ENCODE measurements around the gene OVAAL. TPM values are rescaled to one million over a fixed set of nuclear protein-coding genes. Genes with fewer than 3 reads are reported as not detected.
"Not testable (repeated sequence)": the region's sequence is repeated elsewhere in the genome, so short reads cannot be mapped to it uniquely, and the experiment has no call there.

Gene OVAAL
- polyA plus RNA-seq, 1 donor from 2014 or later, result not detected

- Mint-ChIP-seq H3K36me3 (no peaks in the 10 kb centered on the region), H3K9me3 (no peaks in the 10 kb centered on the region), H3K27me3 (peaks cover 4% of the 10 kb centered on the region), H3K4me3 (no peak overlapping the region), H3K27ac (no peak overlapping the region), H3K4me1 (peaks cover 0 to 4% (median 1%) of the 10 kb centered on the region in 3 donors)
Observed at GRCh38 chr1:180532854-180533253, 25.9 kb upstream of the OVAAL start.

GRCh38 chr1:180533266-180533987 is 25.3 kb upstream of the OVAAL start:
- Mint-ChIP-seq H3K27me3 (peaks cover 4% of the 10 kb centered on the region), H3K4me3 (no peak overlapping the region), H3K36me3 (no peaks in the 10 kb centered on the region), H3K9me3 (no peaks in the 10 kb centered on the region), H3K27ac (peak overlapping the region in 1 of 3 donors; percentile 8), H3K4me1 (peaks cover 0 to 4% (median 1%) of the 10 kb centered on the region in 3 donors)

GRCh38 chr1:180534214-180534613 is 24.6 kb upstream of the OVAAL start:
- H3K4me1 Mint-ChIP-seq, result peaks cover 0 to 4% (median 1%) of the 10 kb centered on the region in 3 donors
- no peaks in the 10 kb centered on the region for H3K9me3 Mint-ChIP-seq
- no peak overlapping the region for H3K4me3 Mint-ChIP-seq
- H3K27ac Mint-ChIP-seq, result no peak overlapping the region
- no peaks in the 10 kb centered on the region for H3K36me3 Mint-ChIP-seq
- peaks cover 6% of the 10 kb centered on the region for H3K27me3 Mint-ChIP-seq

DNA sequence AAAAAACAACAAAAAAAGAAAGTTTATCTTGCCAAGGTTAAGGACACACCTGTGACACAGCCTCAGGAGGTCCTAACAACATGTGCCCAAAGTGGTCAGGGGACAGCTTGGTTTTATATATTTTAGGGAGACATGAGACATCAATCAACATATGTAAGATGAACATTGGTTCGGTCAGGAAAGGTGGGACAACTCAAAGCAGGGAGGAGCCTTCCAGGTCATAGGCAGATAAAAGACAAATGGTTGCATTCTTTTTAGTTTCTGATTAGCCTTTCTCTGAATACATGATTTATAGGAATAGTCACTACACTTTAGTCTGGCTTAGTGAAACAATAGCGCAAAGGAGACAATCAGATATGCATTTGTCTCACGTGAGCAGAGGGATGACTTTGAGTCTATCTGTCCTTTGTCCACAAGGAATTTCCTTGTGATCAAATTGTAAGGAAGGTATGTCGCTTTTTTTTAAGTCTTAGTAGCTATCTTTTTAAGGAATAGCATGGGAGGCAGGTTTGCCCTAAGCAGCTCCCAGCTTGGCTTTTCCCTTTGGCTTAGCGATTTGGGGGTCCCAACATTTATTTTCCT is 23.3 kb upstream of the OVAAL start:
- H3K9me3 Mint-ChIP-seq, result no peaks in the 10 kb centered on the region
- no peak overlapping the region for H3K27ac Mint-ChIP-seq
- peaks cover 0 to 4% (median 1%) of the 10 kb centered on the region in 3 donors for H3K4me1 Mint-ChIP-seq
- H3K36me3 Mint-ChIP-seq, result no peaks in the 10 kb centered on the region
- peaks cover 6% of the 10 kb centered on the region for H3K27me3 Mint-ChIP-seq
- H3K4me3 Mint-ChIP-seq, result no peak overlapping the region

DNA sequence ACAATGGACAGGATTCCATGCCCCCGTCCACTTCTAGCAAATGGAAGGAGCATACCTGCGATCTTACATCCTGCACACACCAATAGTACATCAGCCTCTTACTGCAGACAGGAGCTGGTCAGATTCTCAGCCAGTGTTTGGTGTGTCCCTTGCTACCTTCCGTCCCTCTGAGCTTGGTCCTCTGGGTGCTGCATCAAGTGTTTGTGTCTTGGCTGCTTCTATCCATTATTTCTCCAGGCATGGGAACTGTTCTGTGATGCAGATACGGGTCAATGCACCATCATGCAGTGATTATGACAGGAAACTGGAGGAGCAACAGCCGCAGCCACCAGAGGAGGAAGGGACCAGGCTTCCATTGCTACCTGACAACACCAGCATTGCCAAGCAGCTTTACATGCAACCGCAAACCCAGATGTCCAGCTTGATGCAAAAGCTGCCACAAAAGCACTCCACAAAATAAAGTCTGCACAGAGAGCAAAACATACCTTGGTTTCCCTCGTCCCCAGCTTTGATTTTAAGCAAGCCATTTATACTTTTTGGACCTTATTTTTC is 21.9 kb upstream of the OVAAL start:
- H3K36me3 Mint-ChIP-seq, result no peaks in the 10 kb centered on the region
- no peaks in the 10 kb centered on the region for H3K9me3 Mint-ChIP-seq
- H3K27me3 Mint-ChIP-seq, result peaks cover 6% of the 10 kb centered on the region
- H3K4me3 Mint-ChIP-seq, result no peak overlapping the region
- H3K27ac Mint-ChIP-seq, result no peak overlapping the region
- H3K4me1 Mint-ChIP-seq, result peaks cover 0 to 4% (median 1%) of the 10 kb centered on the region in 3 donors

DNA sequence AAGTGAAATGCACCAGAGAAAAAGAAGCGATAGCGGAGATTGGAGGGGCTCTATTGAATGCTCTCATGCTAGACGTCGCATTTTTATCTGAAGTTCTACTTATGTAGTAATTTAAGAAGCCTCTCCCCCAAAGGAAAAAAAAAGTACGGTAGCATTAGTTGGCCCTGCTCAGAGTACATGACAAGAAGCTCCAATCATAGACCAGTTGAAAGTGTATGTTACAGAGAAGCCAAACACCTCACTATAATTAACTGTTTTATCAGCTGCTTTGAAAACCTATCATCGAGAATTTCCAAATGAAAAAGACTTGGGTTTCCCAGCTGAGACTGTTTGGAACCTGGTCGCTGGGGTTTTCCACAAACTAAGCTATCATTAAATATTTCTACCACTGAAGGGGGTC is 19.6 kb upstream of the OVAAL start:
- Mint-ChIP-seq H3K27me3 (peaks cover 6% of the 10 kb centered on the region), H3K27ac (no peak overlapping the region), H3K4me3 (no peak overlapping the region), H3K36me3 (no peaks in the 10 kb centered on the region), H3K4me1 (no peaks in the 10 kb centered on the region), H3K9me3 (no peaks in the 10 kb centered on the region)

DNA sequence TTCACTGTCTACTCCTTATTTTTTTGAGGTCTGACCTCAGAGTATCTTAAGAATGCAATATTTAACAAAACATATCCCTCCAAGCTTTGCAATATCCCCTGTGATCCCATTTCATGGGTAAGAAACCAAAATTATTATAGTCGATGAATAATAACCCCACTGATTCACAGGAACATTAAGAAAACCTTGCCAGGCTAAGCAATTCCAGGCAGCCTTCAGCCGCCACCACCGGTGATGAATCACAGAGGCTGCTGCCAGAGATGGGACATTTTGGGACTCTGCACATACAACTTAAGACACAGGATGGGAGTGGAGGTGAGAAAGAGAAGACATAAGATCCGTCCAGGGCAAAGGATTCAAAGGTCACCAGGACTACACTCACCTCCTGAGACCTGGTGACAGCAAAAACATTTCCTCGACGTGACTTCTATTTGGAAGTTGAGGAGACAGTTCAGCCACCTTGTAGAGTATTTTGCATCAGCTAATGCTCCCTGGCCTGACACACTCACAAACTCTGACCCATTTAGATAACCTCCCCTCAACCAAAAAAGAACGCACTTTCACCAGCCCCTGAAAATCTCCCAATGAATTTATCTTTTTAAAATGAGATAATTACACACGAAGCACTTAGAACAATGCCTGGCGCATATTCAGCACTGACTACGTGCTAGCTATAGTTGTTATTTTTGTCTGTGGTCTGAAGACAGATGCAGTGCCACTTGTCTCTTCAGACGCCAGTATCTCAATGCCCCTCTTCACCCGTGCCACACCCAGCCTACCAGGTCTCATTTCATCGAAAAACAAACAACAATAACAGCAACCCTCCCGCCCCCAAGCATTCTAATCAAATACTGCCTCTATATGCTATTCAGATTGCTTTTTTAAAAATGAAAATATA is 17.8 kb upstream of the OVAAL start:
- no peaks in the 10 kb centered on the region for H3K9me3 Mint-ChIP-seq
- no peaks in the 10 kb centered on the region for H3K36me3 Mint-ChIP-seq
- H3K27me3 Mint-ChIP-seq, result peaks cover 4% of the 10 kb centered on the region
- H3K4me3 Mint-ChIP-seq, result no peak overlapping the region
- H3K4me1 Mint-ChIP-seq, result no peaks in the 10 kb centered on the region
- no peak overlapping the region for H3K27ac Mint-ChIP-seq

- Mint-ChIP-seq H3K9me3 (no peaks in the 10 kb centered on the region), H3K4me3 (no peak overlapping the region), H3K36me3 (no peaks in the 10 kb centered on the region), H3K27ac (no peak overlapping the region), H3K4me1 (no peaks in the 10 kb centered on the region), H3K27me3 (peaks cover 2% of the 10 kb centered on the region)
Observed at GRCh38 chr1:180542113-180542837, 16.5 kb upstream of the OVAAL start.

GRCh38 chr1:180542838-180543145 is 16.0 kb upstream of the OVAAL start:
- no peaks in the 10 kb centered on the region for H3K36me3 Mint-ChIP-seq
- H3K27ac Mint-ChIP-seq, result no peak overlapping the region
- H3K27me3 Mint-ChIP-seq, result peaks cover 2% of the 10 kb centered on the region
- no peaks in the 10 kb centered on the region for H3K9me3 Mint-ChIP-seq
- H3K4me3 Mint-ChIP-seq, result no peak overlapping the region
- H3K4me1 Mint-ChIP-seq, result no peaks in the 10 kb centered on the region

GRCh38 chr1:180544050-180544449 is 14.7 kb upstream of the OVAAL start:
- Mint-ChIP-seq H3K4me1 (no peaks in the 10 kb centered on the region), H3K36me3 (no peaks in the 10 kb centered on the region), H3K4me3 (no peak overlapping the region), H3K27ac (no peak overlapping the region), H3K27me3 (no peaks in the 10 kb centered on the region), H3K9me3 (no peaks in the 10 kb centered on the region)

DNA sequence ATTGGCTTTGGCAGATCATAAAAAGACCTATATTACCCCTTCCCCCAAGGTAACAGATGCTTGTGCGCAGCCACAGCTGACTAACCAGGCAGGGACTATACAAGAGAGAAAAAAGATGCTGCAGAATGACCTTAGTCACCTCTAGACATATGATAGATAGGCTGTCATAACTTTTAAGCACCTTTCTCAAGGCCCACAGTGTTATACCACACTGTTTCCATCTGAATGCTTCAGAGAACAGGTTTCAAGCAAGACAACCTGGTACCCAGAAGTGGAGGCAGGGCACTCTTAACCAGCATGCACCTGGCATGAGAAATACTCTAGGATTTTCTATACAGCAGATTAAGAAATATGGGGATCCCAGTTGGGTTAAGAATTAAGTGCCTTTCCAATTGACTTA is 12.8 kb upstream of the OVAAL start:
- Mint-ChIP-seq H3K27ac (no peak overlapping the region), H3K4me1 (no peaks in the 10 kb centered on the region), H3K4me3 (no peak overlapping the region), H3K36me3 (no peaks in the 10 kb centered on the region), H3K27me3 (no peaks in the 10 kb centered on the region), H3K9me3 (no peaks in the 10 kb centered on the region)

- Mint-ChIP-seq H3K4me3 (no peak overlapping the region), H3K27ac (no peak overlapping the region), H3K4me1 (no peaks in the 10 kb centered on the region), H3K27me3 (peaks cover 2% of the 10 kb centered on the region), H3K36me3 (no peaks in the 10 kb centered on the region), H3K9me3 (no peaks in the 10 kb centered on the region)
Observed at GRCh38 chr1:180548686-180549317, 10.0 kb upstream of the OVAAL start.

GRCh38 chr1:180549770-180550169 is 9.0 kb upstream of the OVAAL start:
- H3K9me3 Mint-ChIP-seq, H3K4me3 Mint-ChIP-seq, H3K27me3 Mint-ChIP-seq, H3K36me3 Mint-ChIP-seq, H3K4me1 Mint-ChIP-seq, H3K27ac Mint-ChIP-seq: not testable (repeated sequence)

- no peak overlapping the region for H3K27ac Mint-ChIP-seq
- no peak overlapping the region for H3K4me3 Mint-ChIP-seq
- H3K4me1 Mint-ChIP-seq, result no peaks in the 10 kb centered on the region
- peaks cover 2% of the 10 kb centered on the region for H3K27me3 Mint-ChIP-seq
- no peaks in the 10 kb centered on the region for H3K9me3 Mint-ChIP-seq
- H3K36me3 Mint-ChIP-seq, result no peaks in the 10 kb centered on the region
Observed at GRCh38 chr1:180550241-180550640, 8.5 kb upstream of the OVAAL start.

Data from IgD-negative memory B cell (primary cell).